ENCODE measurements around the gene PNLIPRP1. TPM values are rescaled to one million over a fixed set of nuclear protein-coding genes. Genes with fewer than 3 reads are reported as not detected.

PNLIPRP1 gene
- total and polyA plus RNA-seq, 2 of the 4 experiments (the other 2 are of a cell fraction), result not detected

GRCh38 chr10:116630020-116630419 lies 39.3 kb downstream of the PNLIPRP1 start:
- Histone ChIP-seq H3K4me3 (ENCODE audit: insufficient read depth, low read depth, low read length) (no peak overlapping the region), H3K9me1 (ENCODE audit: insufficient read depth, low read length) (no peaks in the 10 kb centered on the region), H3K36me3 (ENCODE audit: control insufficient read depth, insufficient read depth, low read length) (no peaks in the 10 kb centered on the region), H3K4me2 (ENCODE audit: low read depth, low read length) (no peak overlapping the region), H4K5ac (ENCODE audit: low read depth, low read length) (no peak overlapping the region), H4K91ac (ENCODE audit: insufficient read depth, low read depth, low read length) (no peak overlapping the region), H3K9me3 (ENCODE audit: control insufficient read depth, insufficient read depth, low read length) (no peaks in the 10 kb centered on the region), H3K79me1 (ENCODE audit: low read depth in 1 of 2, low read length in 2 of 2) (no peaks in the 10 kb centered on the region), H3K9ac (ENCODE audit: low read depth, low read length) (no peak overlapping the region), H2AK5ac (ENCODE audit: low read depth, low read length) (no peak overlapping the region), H3K18ac (ENCODE audit: low read depth, low read length) (no peak overlapping the region), H3K14ac (replicated peaks; ENCODE audit: low read depth, low read length) (no peak overlapping the region), H3K4ac (ENCODE audit: low read depth, low read length) (no peak overlapping the region), H3K56ac (ENCODE audit: extremely low read depth, insufficient read depth, low read length) (no peak overlapping the region), H3K27ac (ENCODE audit: insufficient read depth, low read length) (no peak overlapping the region), H2BK5ac (ENCODE audit: low read depth, low read length, poor library complexity, severe bottlenecking) (no peak overlapping the region), H2AFZ (replicated peaks; ENCODE audit: low read length, poor library complexity) (no peak overlapping the region), H4K20me1 (ENCODE audit: insufficient read depth, low read length) (no peaks in the 10 kb centered on the region), H3K27me3 (ENCODE audit: control insufficient read depth, insufficient read depth, low read length) (peaks cover 12% of the 10 kb centered on the region), H3K23ac (ENCODE audit: low read depth, low read length) (no peak overlapping the region), H2BK20ac (ENCODE audit: low read depth, low read length) (no peak overlapping the region), H4K8ac (ENCODE audit: low read depth in 2 of 2, low read length in 2 of 2) (no peak overlapping the region), H2AK9ac (replicated peaks; ENCODE audit: low read depth, low read length, poor library complexity) (no peak overlapping the region), H3K4me1 (ENCODE audit: control insufficient read depth, insufficient read depth, low read length) (no peaks in the 10 kb centered on the region), H2BK120ac (ENCODE audit: low read depth, low read length) (no peak overlapping the region), H2BK15ac (ENCODE audit: low read depth, low read length) (no peak overlapping the region)
- in situ Hi-C loops (cut with MboI; ENCODE audit: low sequenced_read_pairs) (no loop called here), intact Hi-C loops (cut with micrococcal nuclease) (no loop called here), dilution Hi-C loops (cut with HindIII; ENCODE audit: low sequenced_read_pairs, unreplicated experiment) (no loop called here)
- BruUV-seq (replicated peaks), result no TSS peak
- ChIA-PET POLR2A (ENCODE audit: unreplicated experiment) (no interaction called here), CTCF (no interaction called here)
- TF ChIP-seq BHLHE40 (IDR thresholded peaks at IDR 0.05; ENCODE audit: low read depth, low read length) (no peak), POLR2A (IDR thresholded peaks at IDR 0.05; ENCODE audit: low read depth, low read length) (no peak), ELK1 (IDR thresholded peaks at IDR 0.05; ENCODE audit: borderline replicate concordance, low read depth, low read length) (no peak), SMC3 (IDR thresholded peaks at IDR 0.05; ENCODE audit: low read depth, low read length) (no peak), RCOR1 (IDR thresholded peaks at IDR 0.05; ENCODE audit: insufficient replicate concordance, low read length) (no peak), FOS (IDR thresholded peaks at IDR 0.05; ENCODE audit: low read depth, low read length) (no peak), CHD1 (IDR thresholded peaks at IDR 0.05; ENCODE audit: low read depth, low read length) (no peak), NFE2L2 (IDR thresholded peaks at IDR 0.05; ENCODE audit: low read depth, low read length) (no peak), RFX5 (IDR thresholded peaks at IDR 0.05; ENCODE audit: low read depth, low read length) (no peak), RAD21 (IDR thresholded peaks at IDR 0.05; ENCODE audit: low read length) (no peak), USF2 (IDR thresholded peaks at IDR 0.05; ENCODE audit: low read depth, low read length) (no peak)
- no CpG with 5 or more reads among the region's 2 CpGs for WGBS, 2 experiments (ENCODE audit: extremely low coverage in 2 of 2, insufficient read length in 1 of 2)
- ATAC-seq (ENCODE audit: low read depth) (no peak), DNase-seq (no peak)

Data from IMR-90 (cell line).